ENCODE data around the gene ESRRG.

The ESRRG gene

GRCh38 chr1:216498277-216498676, 225.0 kb downstream of the ESRRG start:
- ChIA-PET POLR2A (no interaction called here), CTCF (no interaction called here)
- H3K4me1 ChIP-seq (ENCODE audit: control extremely low read depth in 1 of 4, control insufficient read depth in 4 of 4, insufficient read depth in 4 of 4, low read length in 3 of 4): no peaks in the 10 kb centered on the region
- no peak for DNase-seq
- peaks cover 0 to 1% (median 0%) of the 10 kb centered on the region in 5 experiments for H3K9me3 ChIP-seq (ENCODE audit: control extremely low read depth in 1 of 5, control insufficient read depth in 4 of 5, insufficient read depth in 2 of 5, low read depth in 1 of 5, low read length in 4 of 5)
- no peak overlapping the region for H3K27ac ChIP-seq (ENCODE audit: insufficient read depth in 1 of 2, low read depth in 1 of 2, low read length in 2 of 2, poor library complexity in 1 of 2, severe bottlenecking in 2 of 2)
- no peak overlapping the region for H3K4me3 ChIP-seq (ENCODE audit: control insufficient read depth in 1 of 7, extremely low read depth in 1 of 7, insufficient read depth in 4 of 7, low read depth in 2 of 7, low read length in 6 of 7)
- no peaks in the 10 kb centered on the region for H3K36me3 ChIP-seq (ENCODE audit: control insufficient read depth in 4 of 4, insufficient read depth in 4 of 4, low read length in 3 of 4)
- peaks cover 0 to 3% (median 0%) of the 10 kb centered on the region in 5 experiments for H3K27me3 ChIP-seq (replicated peaks in 2 of 5; ENCODE audit: control insufficient read depth in 4 of 5, insufficient read depth in 5 of 5, low read length in 4 of 5)
- WGBS (ENCODE audit: insufficient coverage): 100% methylated on average over 1 of the region's 2 CpGs

- CTCF ChIA-PET: no interaction called here
- Histone ChIP-seq H3K4me3 (ENCODE audit: control insufficient read depth in 1 of 7, extremely low read depth in 1 of 7, insufficient read depth in 4 of 7, low read depth in 2 of 7, low read length in 6 of 7) (no peak overlapping the region), H3K27me3 (replicated peaks in 2 of 5; ENCODE audit: control insufficient read depth in 4 of 5, insufficient read depth in 5 of 5, low read length in 4 of 5) (no peaks in the 10 kb centered on the region), H3K4me1 (ENCODE audit: control extremely low read depth in 1 of 4, control insufficient read depth in 4 of 4, insufficient read depth in 4 of 4, low read length in 3 of 4) (no peaks in the 10 kb centered on the region), H3K9me3 (ENCODE audit: control extremely low read depth in 1 of 5, control insufficient read depth in 4 of 5, insufficient read depth in 2 of 5, low read depth in 1 of 5, low read length in 4 of 5) (no peaks in the 10 kb centered on the region), H3K36me3 (ENCODE audit: control insufficient read depth in 4 of 4, insufficient read depth in 4 of 4, low read length in 3 of 4) (no peaks in the 10 kb centered on the region), H3K27ac (ENCODE audit: insufficient read depth in 1 of 2, low read depth in 1 of 2, low read length in 2 of 2, poor library complexity in 1 of 2, severe bottlenecking in 2 of 2) (no peak overlapping the region)
- DNase-seq: no peak
- no CpG with 5 or more reads among the region's 1 CpG for WGBS (ENCODE audit: insufficient coverage)
- POLR2A ChIA-PET: no interaction called here
These were observed 238.2 kb downstream of the ESRRG start for GRCh38 chr1:216485042-216485441.

- Histone ChIP-seq H3K36me3 (ENCODE audit: control insufficient read depth in 4 of 4, insufficient read depth in 4 of 4, low read length in 3 of 4) (no peaks in the 10 kb centered on the region), H3K27me3 (replicated peaks in 2 of 5; ENCODE audit: control insufficient read depth in 4 of 5, insufficient read depth in 5 of 5, low read length in 4 of 5) (no peaks in the 10 kb centered on the region), H3K27ac (ENCODE audit: insufficient read depth in 1 of 2, low read depth in 1 of 2, low read length in 2 of 2, poor library complexity in 1 of 2, severe bottlenecking in 2 of 2) (no peak overlapping the region), H3K9me3 (ENCODE audit: control extremely low read depth in 1 of 5, control insufficient read depth in 4 of 5, insufficient read depth in 2 of 5, low read depth in 1 of 5, low read length in 4 of 5) (no peaks in the 10 kb centered on the region), H3K4me3 (ENCODE audit: control insufficient read depth in 1 of 7, extremely low read depth in 1 of 7, insufficient read depth in 4 of 7, low read depth in 2 of 7, low read length in 6 of 7) (no peak overlapping the region), H3K4me1 (ENCODE audit: control extremely low read depth in 1 of 4, control insufficient read depth in 4 of 4, insufficient read depth in 4 of 4, low read length in 3 of 4) (no peaks in the 10 kb centered on the region)
- WGBS (ENCODE audit: insufficient coverage): no CpG with 5 or more reads among the region's 1 CpG
- ChIA-PET POLR2A (no interaction called here), CTCF (no interaction called here)
- no peak for DNase-seq
These were observed 239.4 kb downstream of the ESRRG start for GRCh38 chr1:216483672-216484401.

- CTCF ChIA-PET: no interaction called here
- no peak overlapping the region for H3K27ac ChIP-seq (ENCODE audit: insufficient read depth in 1 of 2, low read depth in 1 of 2, low read length in 2 of 2, poor library complexity in 1 of 2, severe bottlenecking in 2 of 2)
- WGBS (ENCODE audit: insufficient coverage): 61% methylated on average over 3 of the region's 3 CpGs
- POLR2A ChIA-PET: no interaction called here
- no peak for DNase-seq
- H3K36me3 ChIP-seq (ENCODE audit: control insufficient read depth in 4 of 4, insufficient read depth in 4 of 4, low read length in 3 of 4): no peaks in the 10 kb centered on the region
- no peaks in the 10 kb centered on the region for H3K4me1 ChIP-seq (ENCODE audit: control extremely low read depth in 1 of 4, control insufficient read depth in 4 of 4, insufficient read depth in 4 of 4, low read length in 3 of 4)
- no peaks in the 10 kb centered on the region for H3K27me3 ChIP-seq (replicated peaks in 2 of 5; ENCODE audit: control insufficient read depth in 4 of 5, insufficient read depth in 5 of 5, low read length in 4 of 5)
- no peaks in the 10 kb centered on the region for H3K9me3 ChIP-seq (ENCODE audit: control extremely low read depth in 1 of 5, control insufficient read depth in 4 of 5, insufficient read depth in 2 of 5, low read depth in 1 of 5, low read length in 4 of 5)
- no peak overlapping the region for H3K4me3 ChIP-seq (ENCODE audit: control insufficient read depth in 1 of 7, extremely low read depth in 1 of 7, insufficient read depth in 4 of 7, low read depth in 2 of 7, low read length in 6 of 7)
These were observed 240.6 kb downstream of the ESRRG start for GRCh38 chr1:216482620-216483019.

- WGBS (ENCODE audit: insufficient coverage): 100% methylated on average over 7 of the region's 8 CpGs
- Histone ChIP-seq H3K4me3 (ENCODE audit: control insufficient read depth in 1 of 7, extremely low read depth in 1 of 7, insufficient read depth in 4 of 7, low read depth in 2 of 7, low read length in 6 of 7) (no peak overlapping the region), H3K36me3 (ENCODE audit: control insufficient read depth in 4 of 4, insufficient read depth in 4 of 4, low read length in 3 of 4) (no peaks in the 10 kb centered on the region), H3K4me1 (ENCODE audit: control extremely low read depth in 1 of 4, control insufficient read depth in 4 of 4, insufficient read depth in 4 of 4, low read length in 3 of 4) (no peaks in the 10 kb centered on the region), H3K27ac (ENCODE audit: insufficient read depth in 1 of 2, low read depth in 1 of 2, low read length in 2 of 2, poor library complexity in 1 of 2, severe bottlenecking in 2 of 2) (no peak overlapping the region), H3K27me3 (replicated peaks in 2 of 5; ENCODE audit: control insufficient read depth in 4 of 5, insufficient read depth in 5 of 5, low read length in 4 of 5) (no peaks in the 10 kb centered on the region), H3K9me3 (ENCODE audit: control extremely low read depth in 1 of 5, control insufficient read depth in 4 of 5, insufficient read depth in 2 of 5, low read depth in 1 of 5, low read length in 4 of 5) (no peaks in the 10 kb centered on the region)
- POLR2A ChIA-PET: no interaction called here
- no peak for DNase-seq
- CTCF ChIA-PET: no interaction called here
These were observed 245.0 kb downstream of the ESRRG start for GRCh38 chr1:216478238-216478637.

- no peak overlapping the region for H3K4me3 ChIP-seq (ENCODE audit: control insufficient read depth in 1 of 7, extremely low read depth in 1 of 7, insufficient read depth in 4 of 7, low read depth in 2 of 7, low read length in 6 of 7)
- H3K9me3 ChIP-seq (ENCODE audit: control extremely low read depth in 1 of 5, control insufficient read depth in 4 of 5, insufficient read depth in 2 of 5, low read depth in 1 of 5, low read length in 4 of 5): no peaks in the 10 kb centered on the region
- no peak for DNase-seq
- CTCF ChIA-PET: no interaction called here
- H3K27me3 ChIP-seq (replicated peaks in 2 of 5; ENCODE audit: control insufficient read depth in 4 of 5, insufficient read depth in 5 of 5, low read length in 4 of 5): no peaks in the 10 kb centered on the region
- no peaks in the 10 kb centered on the region for H3K36me3 ChIP-seq (ENCODE audit: control insufficient read depth in 4 of 4, insufficient read depth in 4 of 4, low read length in 3 of 4)
- WGBS (ENCODE audit: insufficient coverage): no CpG with 5 or more reads among the region's 1 CpG
- POLR2A ChIA-PET: no interaction called here
- no peaks in the 10 kb centered on the region for H3K4me1 ChIP-seq (ENCODE audit: control extremely low read depth in 1 of 4, control insufficient read depth in 4 of 4, insufficient read depth in 4 of 4, low read length in 3 of 4)
- H3K27ac ChIP-seq (ENCODE audit: insufficient read depth in 1 of 2, low read depth in 1 of 2, low read length in 2 of 2, poor library complexity in 1 of 2, severe bottlenecking in 2 of 2): no peak overlapping the region
These were observed 246.9 kb downstream of the ESRRG start for GRCh38 chr1:216476341-216476740.

- H3K4me1 ChIP-seq (ENCODE audit: control extremely low read depth in 1 of 4, control insufficient read depth in 4 of 4, insufficient read depth in 4 of 4, low read length in 3 of 4): no peaks in the 10 kb centered on the region
- H3K36me3 ChIP-seq (ENCODE audit: control insufficient read depth in 4 of 4, insufficient read depth in 4 of 4, low read length in 3 of 4): no peaks in the 10 kb centered on the region
- H3K4me3 ChIP-seq (ENCODE audit: control insufficient read depth in 1 of 7, extremely low read depth in 1 of 7, insufficient read depth in 4 of 7, low read depth in 2 of 7, low read length in 6 of 7): no peak overlapping the region
- H3K9me3 ChIP-seq (ENCODE audit: control extremely low read depth in 1 of 5, control insufficient read depth in 4 of 5, insufficient read depth in 2 of 5, low read depth in 1 of 5, low read length in 4 of 5): no peaks in the 10 kb centered on the region
- no CpG with 5 or more reads among the region's 1 CpG for WGBS (ENCODE audit: insufficient coverage)
- CTCF ChIA-PET: no interaction called here
- DNase-seq: no peak
- POLR2A ChIA-PET: no interaction called here
- no peaks in the 10 kb centered on the region for H3K27me3 ChIP-seq (replicated peaks in 2 of 5; ENCODE audit: control insufficient read depth in 4 of 5, insufficient read depth in 5 of 5, low read length in 4 of 5)
- no peak overlapping the region for H3K27ac ChIP-seq (ENCODE audit: insufficient read depth in 1 of 2, low read depth in 1 of 2, low read length in 2 of 2, poor library complexity in 1 of 2, severe bottlenecking in 2 of 2)
These were observed 247.5 kb downstream of the ESRRG start for GRCh38 chr1:216475659-216476276.
